GM13977 (cell line): Measurements from ENCODE around the gene HYAL4.
"Not testable (repeated sequence)": the region's sequence is repeated elsewhere in the genome, so short reads cannot be mapped to it uniquely, and the experiment has no call there.

Experiments
- DNase-seq: peaks from one replicate; pipeline ENCODE4 v3.0.0; 2012; ENCODE audit warnings: low spot score
- in situ Hi-C: fragments of 300-500 bp; cut with MboI; formaldehyde crosslinking; loops from one replicate; pipeline ENCODE4 v1.12.0; 2022; ENCODE audit warnings: low sequenced_read_pairs, low pct_unique_long_range_greater_than_20kb, mixed read lengths, inconsistent platforms; ENCODE audit not compliant: unreplicated experiment
- TF ChIP-seq, protein P1 (sequence below): IDR thresholded peaks from 2 replicates; pipeline ENCODE4 v1.5.1; 2012; ENCODE audit warnings: mild to moderate bottlenecking, control low read depth; ENCODE audit not compliant: insufficient read depth; ENCODE audit errors: extremely low read depth, missing control alignments

Gene HYAL4

DNA sequence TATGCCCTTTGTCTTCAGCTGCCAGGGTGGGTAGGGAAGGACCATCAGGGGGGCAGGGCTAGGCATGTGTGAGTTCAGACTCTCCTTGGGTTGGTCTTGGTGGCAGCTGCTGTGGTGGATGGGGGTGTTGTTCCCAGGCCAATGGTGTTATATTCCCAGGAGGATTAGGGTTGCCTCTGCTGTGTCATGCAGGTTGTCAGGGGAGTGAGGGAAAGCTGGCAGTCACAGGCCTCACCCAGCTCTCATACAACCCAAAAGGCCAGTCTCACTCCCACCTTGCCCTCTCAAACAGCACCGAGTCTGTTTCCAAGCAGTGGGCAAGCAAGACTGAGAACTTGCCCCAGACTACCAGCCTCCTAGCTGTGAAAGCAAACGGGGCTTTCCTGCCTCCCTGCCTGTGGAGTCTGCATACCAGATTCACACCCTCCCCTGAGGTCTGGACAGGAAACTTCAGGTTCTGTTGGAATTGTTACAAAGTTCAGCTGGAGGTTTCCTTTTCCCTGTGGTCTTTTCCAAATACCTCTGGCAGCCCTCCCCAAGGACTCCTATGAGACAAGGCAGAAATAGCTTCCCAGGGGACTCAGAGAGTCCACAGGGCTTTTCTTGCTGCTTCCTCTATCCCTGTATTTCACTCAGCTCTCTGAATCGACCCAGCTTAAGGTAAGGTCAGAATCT lies 1.4 kb downstream of the HYAL4 start:
- no peak for DNase-seq
- in situ Hi-C loops: no loop called here
- TF ChIP-seq, protein P1, sequence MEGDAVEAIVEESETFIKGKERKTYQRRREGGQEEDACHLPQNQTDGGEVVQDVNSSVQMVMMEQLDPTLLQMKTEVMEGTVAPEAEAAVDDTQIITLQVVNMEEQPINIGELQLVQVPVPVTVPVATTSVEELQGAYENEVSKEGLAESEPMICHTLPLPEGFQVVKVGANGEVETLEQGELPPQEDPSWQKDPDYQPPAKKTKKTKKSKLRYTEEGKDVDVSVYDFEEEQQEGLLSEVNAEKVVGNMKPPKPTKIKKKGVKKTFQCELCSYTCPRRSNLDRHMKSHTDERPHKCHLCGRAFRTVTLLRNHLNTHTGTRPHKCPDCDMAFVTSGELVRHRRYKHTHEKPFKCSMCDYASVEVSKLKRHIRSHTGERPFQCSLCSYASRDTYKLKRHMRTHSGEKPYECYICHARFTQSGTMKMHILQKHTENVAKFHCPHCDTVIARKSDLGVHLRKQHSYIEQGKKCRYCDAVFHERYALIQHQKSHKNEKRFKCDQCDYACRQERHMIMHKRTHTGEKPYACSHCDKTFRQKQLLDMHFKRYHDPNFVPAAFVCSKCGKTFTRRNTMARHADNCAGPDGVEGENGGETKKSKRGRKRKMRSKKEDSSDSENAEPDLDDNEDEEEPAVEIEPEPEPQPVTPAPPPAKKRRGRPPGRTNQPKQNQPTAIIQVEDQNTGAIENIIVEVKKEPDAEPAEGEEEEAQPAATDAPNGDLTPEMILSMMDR: no peak

- DNase-seq: no peak
- in situ Hi-C loops: no loop called here
These were observed 2.9 kb downstream of the HYAL4 start for GRCh38 chr7:123847868-123848267.

DNA sequence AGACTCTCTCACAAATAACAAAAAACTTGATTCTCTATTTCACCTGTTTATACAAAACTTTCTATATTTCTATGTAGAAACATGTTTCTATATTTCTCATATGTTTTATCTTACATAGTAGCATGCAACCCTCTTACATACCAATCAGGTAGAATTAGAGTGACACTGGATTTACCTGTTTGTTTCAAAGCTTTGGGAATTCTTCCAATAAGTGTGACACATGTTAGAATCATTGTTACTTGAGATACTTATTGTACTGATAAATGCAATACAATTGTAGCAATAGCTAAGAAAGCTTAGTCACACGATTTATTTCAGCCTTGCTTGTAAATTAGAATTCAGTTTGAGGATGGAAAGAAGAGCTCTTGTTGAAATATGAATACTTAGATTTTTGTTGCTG lies 4.9 kb downstream of the HYAL4 start:
- DNase-seq: no peak
- in situ Hi-C loops: no loop called here
- TF ChIP-seq, protein P1: no peak

More at GRCh38 chr7:123847868-123848267, 2.9 kb downstream of the HYAL4 start:
- TF ChIP-seq, protein P1: no peak

DNA sequence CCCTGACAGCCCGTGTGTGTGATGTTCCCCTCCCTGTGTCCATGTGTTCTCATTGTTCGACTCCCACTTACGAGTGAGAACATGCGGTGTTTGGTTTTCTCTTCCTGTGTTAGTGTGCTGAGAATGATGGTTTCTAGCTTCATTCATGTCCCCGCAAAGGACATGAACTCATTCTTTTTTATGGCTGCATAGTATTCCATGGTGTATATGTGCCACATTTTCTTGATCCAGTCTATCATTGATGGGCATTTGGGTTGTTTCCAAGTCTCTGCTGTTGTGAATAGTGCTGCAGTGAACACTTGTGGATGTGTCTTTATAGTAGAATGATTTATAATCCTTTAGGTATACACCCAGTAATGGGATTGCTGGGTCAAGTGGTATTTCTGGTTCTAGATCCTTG lies 6.4 kb downstream of the HYAL4 start:
- in situ Hi-C loops, DNase-seq: not testable (repeated sequence)

DNA sequence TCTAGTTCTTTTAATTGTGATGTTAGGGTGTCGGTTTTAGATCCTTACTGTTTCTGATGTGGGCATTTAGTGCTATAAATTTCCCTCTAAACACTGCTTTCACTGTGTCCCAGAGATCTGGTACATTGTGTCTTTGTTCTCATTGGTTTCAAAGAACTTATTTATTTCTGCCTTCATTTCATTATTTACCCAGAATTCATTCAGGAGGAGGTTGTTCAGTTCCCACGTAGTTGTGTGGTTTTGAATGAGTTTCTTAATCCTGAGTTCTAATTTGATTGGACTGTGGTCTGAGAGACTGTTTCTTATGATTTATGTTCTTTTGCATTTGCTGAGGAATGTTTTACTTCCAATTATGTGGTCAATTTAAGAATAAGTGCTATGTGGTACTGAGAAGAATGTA lies 9.3 kb downstream of the HYAL4 start:
- DNase-seq, in situ Hi-C loops: not testable (repeated sequence)

- DNase-seq, in situ Hi-C loops: not testable (repeated sequence)
These were observed 11.5 kb downstream of the HYAL4 start for GRCh38 chr7:123856428-123856827.

GRCh38 chr7:123860848-123861247 lies 15.9 kb downstream of the HYAL4 start:
- DNase-seq: no peak
- TF ChIP-seq, protein P1: no peak
- in situ Hi-C loops: loop anchor here (10.0 kb wide), 1 partner anchor 176 kb away; no protein-coding TSS in a partner anchor

- TF ChIP-seq, protein P1: no peak
- DNase-seq: no peak
- in situ Hi-C loops: loop anchor here (10.0 kb wide), 1 partner anchor 178 kb away; no protein-coding TSS in a partner anchor
These were observed 17.8 kb downstream of the HYAL4 start for GRCh38 chr7:123862775-123863174.
